ENCODE data around the gene GPHN.
"Not testable (repeated sequence)": the region's sequence is repeated elsewhere in the genome, so short reads cannot be mapped to it uniquely, and the experiment has no call there.

The GPHN gene

GRCh38 chr14:66827182-66827581, 319.2 kb downstream of the GPHN start:
- DNase-seq: no peak

- DNase-seq: no peak
Measured at GRCh38 chr14:66831173-66831572, 323.2 kb downstream of the GPHN start.

GRCh38 chr14:66833816-66834215, 325.9 kb downstream of the GPHN start:
- no peak for DNase-seq

GRCh38 chr14:66837436-66837835, 329.5 kb downstream of the GPHN start:
- DNase-seq: not testable (repeated sequence)

- DNase-seq: no peak
Measured at GRCh38 chr14:66842911-66843512, 335.1 kb downstream of the GPHN start.

- no peak for DNase-seq
Measured at GRCh38 chr14:66850258-66850888, 342.4 kb downstream of the GPHN start.

- DNase-seq: no peak
Measured at GRCh38 chr14:66853311-66853710, 345.4 kb downstream of the GPHN start.

GRCh38 chr14:66857867-66858266, 349.9 kb downstream of the GPHN start:
- no peak for DNase-seq

GRCh38 chr14:66859063-66859671, 351.2 kb downstream of the GPHN start:
- no peak for DNase-seq

- no peak for DNase-seq
Measured at GRCh38 chr14:66881596-66881995, 373.6 kb downstream of the GPHN start.

- DNase-seq: no peak
Measured at GRCh38 chr14:66884149-66884548, 376.2 kb downstream of the GPHN start.

- DNase-seq: no peak
Measured at GRCh38 chr14:66900719-66901118, 392.8 kb downstream of the GPHN start.

- DNase-seq: no peak
Measured at GRCh38 chr14:66910311-66910840, 402.4 kb downstream of the GPHN start.

GRCh38 chr14:66916421-66916820, 408.5 kb downstream of the GPHN start:
- no peak for DNase-seq

GRCh38 chr14:66918527-66918926, 410.6 kb downstream of the GPHN start:
- DNase-seq: no peak

- no peak for DNase-seq
Measured at GRCh38 chr14:66920196-66920595, 412.2 kb downstream of the GPHN start.

GRCh38 chr14:66923251-66923650, 415.3 kb downstream of the GPHN start:
- no peak for DNase-seq

GRCh38 chr14:66939409-66939808, 431.5 kb downstream of the GPHN start:
- no peak for DNase-seq

- DNase-seq: no peak
Measured at GRCh38 chr14:66944872-66945271, 436.9 kb downstream of the GPHN start.

GRCh38 chr14:66955159-66955558, 447.2 kb downstream of the GPHN start:
- no peak for DNase-seq

GRCh38 chr14:66959437-66960050, 451.6 kb downstream of the GPHN start:
- DNase-seq: no peak

GRCh38 chr14:66965831-66966230, 457.9 kb downstream of the GPHN start:
- DNase-seq: no peak

GRCh38 chr14:66972469-66972868, 464.5 kb downstream of the GPHN start:
- DNase-seq: no peak

All from activated naive CD4-positive, alpha-beta T cell treated with Interleukin-2 at 50 U/mL for 16 hours (primary cell).